Islet precursor cell (in vitro differentiated cells): ENCODE data around the gene SOS2.

Source experiments
- DNase-seq: peaks from one replicate; pipeline ENCODE4 v3.0.0-alpha.2; 2018

SOS2 gene

GRCh38 chr14:50113381-50114035 lies 117.9 kb downstream of the SOS2 start:
- no peak for DNase-seq

- DNase-seq = no peak
These were observed 120.9 kb downstream of the SOS2 start for GRCh38 chr14:50110323-50111037.

GRCh38 chr14:50109342-50109741 lies 122.0 kb downstream of the SOS2 start:
- peak; percentile 66 for DNase-seq

- DNase-seq = no peak
These were observed 123.5 kb downstream of the SOS2 start for GRCh38 chr14:50107850-50108249.

- DNase-seq = no peak
These were observed 125.2 kb downstream of the SOS2 start for GRCh38 chr14:50106178-50106577.

GRCh38 chr14:50103558-50103957 lies 127.8 kb downstream of the SOS2 start:
- DNase-seq = no peak

- DNase-seq = no peak
These were observed 130.0 kb downstream of the SOS2 start for GRCh38 chr14:50101417-50101816.

- DNase-seq = no peak
These were observed 130.6 kb downstream of the SOS2 start for GRCh38 chr14:50100805-50101204.

GRCh38 chr14:50099335-50099734 lies 132.0 kb downstream of the SOS2 start:
- no peak for DNase-seq

- no peak for DNase-seq
These were observed 135.5 kb downstream of the SOS2 start for GRCh38 chr14:50095895-50096294.

GRCh38 chr14:50094056-50094755 lies 137.2 kb downstream of the SOS2 start:
- no peak for DNase-seq

GRCh38 chr14:50093496-50093895 lies 137.9 kb downstream of the SOS2 start:
- DNase-seq = no peak

GRCh38 chr14:50092006-50092555 lies 139.3 kb downstream of the SOS2 start:
- DNase-seq = no peak

GRCh38 chr14:50091240-50091913 lies 140.0 kb downstream of the SOS2 start:
- DNase-seq = no peak

GRCh38 chr14:50089208-50089607 lies 142.2 kb downstream of the SOS2 start:
- no peak for DNase-seq

GRCh38 chr14:50088731-50089130 lies 142.6 kb downstream of the SOS2 start:
- no peak for DNase-seq

GRCh38 chr14:50088117-50088515 lies 143.3 kb downstream of the SOS2 start:
- DNase-seq = no peak

- no peak for DNase-seq
These were observed 143.8 kb downstream of the SOS2 start for GRCh38 chr14:50087341-50088116.

GRCh38 chr14:50086321-50086711 lies 145.1 kb downstream of the SOS2 start:
- no peak for DNase-seq

- DNase-seq = peak; percentile 64
These were observed 145.6 kb downstream of the SOS2 start for GRCh38 chr14:50085570-50086320.

GRCh38 chr14:50084666-50085065 lies 146.7 kb downstream of the SOS2 start:
- DNase-seq = no peak
